T1000 (cell line): ENCODE measurements around the gene VRK2.
"Not testable (repeated sequence)": the region's sequence is repeated elsewhere in the genome, so short reads cannot be mapped to it uniquely, and the experiment has no call there.

Source experiments
- DNase-seq: peaks from one replicate; lab custom pipeline; 2025; ENCODE audit warnings: mixed read lengths; lab: John Stamatoyannopoulos, UW

VRK2 gene

DNA sequence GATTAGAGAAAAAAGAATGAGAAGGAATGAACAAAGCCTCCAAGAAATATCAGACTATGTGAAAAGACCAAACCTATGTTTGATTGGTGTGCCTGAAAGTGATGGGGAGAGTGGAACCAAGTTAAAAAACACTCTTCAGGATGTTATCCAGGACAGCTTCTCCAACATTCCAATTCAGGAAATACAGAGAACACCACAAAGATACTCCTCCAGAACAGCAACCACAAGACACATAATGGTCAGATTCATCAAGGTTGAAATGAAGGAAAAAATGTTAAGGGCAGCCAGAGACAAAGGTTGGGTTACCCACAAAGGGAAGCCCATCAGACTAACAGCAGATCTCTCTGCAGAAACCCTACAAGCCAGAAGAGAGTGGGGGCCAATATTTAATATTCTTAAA is 123.2 kb downstream of the VRK2 start:
- DNase-seq, result not testable (repeated sequence)

DNA sequence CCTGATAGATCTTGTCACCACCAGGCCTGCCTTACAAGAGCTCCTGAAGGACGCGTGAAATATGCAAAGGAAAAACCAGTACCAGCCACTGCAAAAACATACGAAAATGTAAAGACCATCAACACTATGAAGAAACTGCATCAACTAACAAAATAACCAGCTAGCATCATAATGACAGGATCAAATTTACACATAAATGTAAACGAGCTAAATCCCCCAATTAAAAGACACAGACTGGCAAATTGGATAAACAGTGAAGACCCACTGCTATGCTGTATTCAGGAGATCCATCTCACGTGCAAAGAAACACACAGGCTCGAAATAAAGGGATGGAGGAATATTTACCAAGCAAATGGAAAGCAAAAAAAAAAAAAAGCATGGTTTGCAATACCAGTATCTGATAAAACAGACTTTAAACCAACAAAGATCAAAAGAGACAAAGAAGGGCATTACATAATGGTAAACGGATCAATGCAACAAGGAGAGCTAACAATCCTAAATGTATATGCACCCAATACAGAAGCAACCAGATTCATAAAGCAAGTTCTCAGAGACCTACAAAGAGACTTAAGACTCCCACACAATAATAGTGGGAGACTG is 123.8 kb downstream of the VRK2 start:
- not testable (repeated sequence) for DNase-seq

DNA sequence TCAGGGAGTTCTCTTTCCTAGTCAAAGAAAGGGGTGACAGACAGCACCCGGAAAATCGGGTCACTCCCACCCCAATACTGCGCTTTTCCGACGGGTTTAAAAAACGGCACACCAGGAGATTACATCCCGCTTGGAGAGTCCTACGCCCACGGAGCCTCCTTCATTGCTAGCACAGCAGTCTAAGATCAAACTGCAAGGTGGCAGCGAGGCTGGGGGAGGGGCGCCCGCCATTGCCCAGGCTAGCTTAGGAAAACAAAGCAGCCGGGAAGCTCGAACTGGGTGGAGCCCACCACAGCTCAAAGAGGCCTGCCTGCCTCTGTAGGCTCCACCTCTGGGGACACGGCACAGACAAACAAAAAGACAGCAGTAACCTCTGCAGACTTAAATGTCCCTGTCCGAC is 125.2 kb downstream of the VRK2 start:
- not testable (repeated sequence) for DNase-seq

DNA sequence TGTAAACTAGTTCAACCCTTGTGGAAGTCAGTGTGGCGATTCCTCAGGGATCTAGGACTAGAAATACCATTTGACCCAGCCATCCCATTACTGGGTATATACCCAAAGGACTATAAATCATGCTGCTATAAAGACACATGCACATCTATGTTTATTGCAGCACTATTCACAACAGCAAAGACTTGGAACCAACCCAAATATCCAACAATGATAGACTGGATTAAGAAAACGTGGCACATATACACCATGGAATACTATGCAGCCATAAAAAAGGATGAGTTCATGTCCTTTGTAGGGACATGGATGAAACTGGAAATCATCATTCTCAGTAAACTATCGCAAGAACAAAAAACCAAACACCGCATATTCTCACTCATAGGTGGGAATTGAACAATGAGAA is 130.6 kb downstream of the VRK2 start:
- not testable (repeated sequence) for DNase-seq

DNA sequence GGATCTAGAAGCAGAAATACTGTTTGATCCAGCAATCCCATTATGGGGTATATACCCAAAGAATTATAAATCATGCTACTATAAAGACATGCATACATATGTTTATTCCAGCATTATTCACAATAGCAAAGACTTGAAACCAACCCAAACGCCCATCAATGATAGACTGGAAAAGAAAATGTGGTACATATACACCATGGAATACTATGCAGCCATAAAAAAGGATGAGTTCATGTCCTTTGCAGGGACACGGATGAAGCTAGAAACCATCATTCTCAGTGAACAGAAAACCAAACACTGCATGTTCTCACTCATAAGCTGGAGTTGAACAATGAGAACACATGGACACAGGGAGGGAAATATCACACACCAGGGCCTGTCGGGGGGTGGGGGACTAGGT is 133.6 kb downstream of the VRK2 start:
- DNase-seq, result not testable (repeated sequence)

DNA sequence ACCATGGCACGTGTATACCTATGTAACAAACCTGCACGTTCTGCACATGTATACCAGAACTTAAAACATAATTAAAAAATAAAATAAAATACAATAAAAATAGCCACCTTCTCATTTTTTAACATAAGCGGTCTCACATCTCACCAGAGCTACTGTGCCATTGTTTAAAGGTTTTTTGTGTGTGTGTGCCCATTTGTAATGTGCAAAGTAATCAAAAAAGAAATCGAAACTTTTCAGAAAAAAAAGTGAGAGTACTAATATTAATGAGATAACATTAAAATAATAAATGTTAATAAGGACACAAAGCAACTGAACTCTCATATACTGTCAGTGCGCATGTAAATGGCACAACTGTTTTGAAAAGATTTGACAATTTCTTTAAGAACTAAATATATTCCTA is 134.0 kb downstream of the VRK2 start:
- no peak for DNase-seq

DNA sequence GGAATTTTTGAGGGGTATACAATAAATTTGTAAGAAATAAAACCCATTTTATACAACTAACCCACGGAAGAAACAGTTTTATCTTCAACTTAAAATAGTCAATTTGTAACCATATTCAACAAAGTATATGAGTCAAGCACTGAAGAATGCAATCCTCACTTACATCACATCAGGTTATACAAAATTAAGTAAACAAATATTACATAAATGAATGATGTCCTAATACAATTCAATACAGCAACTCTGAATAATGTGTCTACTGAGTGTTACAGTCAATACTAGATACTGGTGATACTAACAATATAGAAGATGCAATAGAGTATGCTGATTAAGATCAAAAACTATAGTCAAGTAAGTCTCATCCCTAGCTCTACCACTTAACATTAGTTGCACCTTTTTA is 135.9 kb downstream of the VRK2 start:
- DNase-seq, result no peak

DNA sequence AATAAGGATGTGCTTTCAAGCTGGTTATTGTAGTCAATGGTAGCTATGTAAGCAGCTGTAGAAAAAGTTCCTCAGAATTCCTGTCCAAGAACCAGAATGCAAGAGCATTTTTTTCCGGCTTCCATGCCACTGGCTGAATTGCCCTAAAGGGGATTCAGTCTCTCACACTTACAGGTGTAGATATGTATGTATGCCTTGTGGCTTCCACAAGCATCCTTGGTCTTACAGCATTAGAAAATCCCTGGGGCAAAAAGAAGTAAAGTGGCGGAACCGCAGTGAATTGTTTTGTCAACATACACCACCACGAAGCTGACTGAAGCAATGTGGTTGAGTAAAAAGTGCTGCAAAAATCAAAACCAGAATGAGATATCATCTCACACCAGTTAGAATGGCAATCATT is 139.9 kb downstream of the VRK2 start:
- DNase-seq, result no peak

DNA sequence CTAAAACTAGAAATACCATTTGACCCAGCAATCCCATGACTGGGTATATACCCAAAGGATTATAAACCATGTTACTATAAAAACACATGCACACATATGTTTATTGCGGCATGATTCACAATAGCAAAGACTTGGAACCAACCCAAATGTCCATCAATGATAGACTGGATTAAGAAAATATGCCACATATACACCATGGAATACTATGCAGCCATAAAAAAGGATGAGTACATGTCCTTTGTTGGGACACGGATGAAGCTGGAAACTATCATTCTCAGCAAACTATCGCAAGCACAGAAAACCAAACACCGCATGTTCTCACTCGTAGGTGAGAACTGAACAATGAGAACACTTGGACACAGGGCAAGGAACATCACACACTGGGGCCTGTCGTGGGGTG is 140.4 kb downstream of the VRK2 start:
- DNase-seq, result not testable (repeated sequence)

DNA sequence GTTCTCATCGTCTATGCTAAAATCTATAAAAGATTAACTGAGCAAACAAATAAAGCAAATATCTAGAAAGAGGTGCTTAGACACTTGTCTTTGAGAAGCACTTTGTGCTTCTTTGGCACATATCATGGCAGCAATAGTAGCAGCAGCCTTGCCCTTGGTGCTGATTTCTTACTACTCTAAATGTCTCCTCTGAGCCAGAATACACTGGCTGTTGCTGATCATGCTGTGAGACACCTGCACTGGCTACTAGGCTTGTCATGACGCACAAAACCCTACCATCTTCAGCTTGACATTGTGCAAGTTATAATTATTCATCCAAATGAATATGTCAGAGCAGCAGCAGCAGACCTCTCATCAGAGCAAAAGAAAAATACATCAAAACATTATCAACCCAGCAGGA is 147.9 kb downstream of the VRK2 start:
- DNase-seq, result no peak

DNA sequence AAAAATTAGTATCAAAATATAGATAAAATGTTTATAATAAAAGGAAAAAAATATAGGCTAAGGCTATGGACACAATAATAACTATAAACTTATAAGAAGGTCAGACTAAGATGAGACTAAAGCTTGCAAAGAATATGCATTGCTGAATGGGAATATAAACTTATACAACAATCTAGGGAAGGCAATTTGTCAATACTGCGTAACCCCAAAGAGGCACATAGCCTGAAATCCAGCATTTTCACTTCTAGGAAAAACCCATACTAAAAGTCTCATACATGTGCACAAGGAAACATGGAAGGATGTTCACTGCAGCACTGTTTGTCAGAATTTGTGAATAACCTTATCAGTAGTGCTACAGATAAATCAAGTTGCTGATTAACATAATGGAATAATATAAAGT is 149.1 kb downstream of the VRK2 start:
- no peak for DNase-seq

DNA sequence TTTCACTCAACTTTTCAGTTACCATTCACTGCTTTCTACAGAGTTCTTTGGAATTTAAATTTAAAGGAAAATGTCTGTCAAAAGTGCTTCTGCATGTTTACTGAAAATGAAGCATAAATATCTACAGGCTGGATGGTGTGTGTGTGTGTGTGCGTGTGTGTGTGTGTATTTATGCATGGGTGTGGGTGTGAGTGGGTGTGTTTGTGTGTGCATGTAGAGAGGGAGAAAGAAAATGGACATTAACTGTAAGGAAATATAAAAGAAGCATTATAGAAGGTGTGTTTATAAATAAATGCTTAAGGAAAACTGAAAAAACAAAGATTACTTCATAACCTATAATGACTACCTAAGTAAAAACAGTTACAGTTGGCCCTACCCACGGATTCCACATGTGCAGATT is 151.3 kb downstream of the VRK2 start:
- DNase-seq, result no peak

DNA sequence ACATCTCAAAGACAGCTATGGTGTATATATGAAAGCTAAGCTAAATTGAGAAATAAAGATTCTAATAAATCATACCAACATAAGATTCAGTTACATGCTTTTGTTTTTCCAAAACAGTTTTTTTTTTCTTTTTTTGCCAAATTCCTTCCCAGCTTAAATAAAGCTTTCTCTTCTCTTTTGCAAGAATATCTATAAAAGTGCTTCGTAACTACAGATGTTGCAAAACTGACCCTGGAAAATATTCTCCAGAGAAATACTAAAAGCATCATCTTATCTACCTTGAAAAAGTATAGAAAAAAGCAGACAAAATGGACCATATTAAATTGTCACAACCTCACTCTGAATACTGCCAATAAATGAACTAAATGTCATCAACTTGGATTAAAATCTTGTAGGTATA is 155.8 kb downstream of the VRK2 start:
- DNase-seq, result no peak

DNA sequence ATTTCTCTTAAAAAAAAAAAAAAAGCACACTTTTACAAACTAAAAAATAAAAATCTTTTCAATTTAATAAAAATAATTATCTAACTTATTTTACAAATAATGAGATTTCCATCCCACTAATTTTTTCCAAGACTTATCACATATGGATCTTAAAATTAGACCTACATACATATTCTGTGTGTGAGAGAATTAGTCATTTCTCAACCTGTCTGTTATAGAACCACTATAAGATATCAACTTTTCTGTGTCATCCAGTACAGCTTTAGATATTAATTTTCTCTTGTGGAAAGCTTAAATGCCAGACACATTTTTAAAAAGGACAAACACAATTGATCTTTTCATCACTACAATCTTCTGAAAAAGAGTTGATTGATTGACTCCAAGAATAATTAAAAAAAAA is 156.4 kb downstream of the VRK2 start:
- DNase-seq, result no peak

DNA sequence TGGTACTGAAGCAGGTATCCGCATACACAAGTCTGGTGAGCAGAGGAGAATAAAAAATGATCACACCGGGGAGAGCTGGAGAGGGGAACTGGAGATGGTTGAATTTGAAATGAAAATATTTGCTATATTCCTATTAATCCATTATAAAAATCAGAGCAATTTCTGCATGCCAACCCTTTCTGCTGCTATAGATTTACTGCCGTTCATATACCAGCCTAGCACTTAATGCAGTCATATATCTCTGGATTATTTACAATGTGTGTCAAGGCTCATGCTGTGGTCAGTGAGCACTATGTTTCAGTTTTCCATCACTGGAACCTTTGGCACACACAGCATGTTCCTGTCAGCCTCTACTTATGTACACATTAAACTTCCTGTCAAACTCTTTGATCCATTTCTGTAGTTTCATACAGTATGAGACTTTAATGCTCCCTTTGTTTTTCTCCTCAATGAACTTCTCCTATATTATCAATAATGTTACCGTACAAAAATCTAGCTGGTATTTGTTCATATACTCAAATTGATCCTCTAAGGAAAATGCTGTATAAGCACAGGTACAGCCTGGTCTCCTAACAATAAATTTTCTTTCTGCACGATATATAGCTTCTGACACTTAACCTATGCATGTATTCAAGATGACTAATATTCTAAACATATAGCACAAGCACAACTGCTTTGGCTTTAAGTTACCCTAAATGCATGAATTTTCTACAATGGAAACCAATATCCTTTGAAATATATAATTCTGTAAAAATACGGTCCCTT is 157.8 kb downstream of the VRK2 start:
- DNase-seq, result no peak

DNA sequence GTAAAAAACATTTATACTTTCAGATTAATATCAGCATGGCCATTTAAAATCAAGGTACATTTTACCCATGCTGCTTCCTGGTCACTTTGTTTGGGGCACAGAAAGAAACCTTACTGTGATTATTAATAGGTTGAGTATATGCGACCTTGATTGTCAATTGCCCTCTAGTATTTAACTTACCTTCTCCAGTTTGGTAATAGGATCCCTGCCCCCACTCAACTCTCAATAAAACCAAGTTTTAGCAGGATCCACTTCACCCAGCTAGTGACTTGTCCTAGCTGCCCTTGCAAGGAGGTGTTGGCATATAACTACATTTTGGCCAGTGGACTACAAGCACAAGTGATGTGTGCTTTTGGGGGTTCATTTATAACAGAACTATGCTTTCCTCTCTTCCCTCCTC is 160.2 kb downstream of the VRK2 start:
- DNase-seq, result no peak

DNA sequence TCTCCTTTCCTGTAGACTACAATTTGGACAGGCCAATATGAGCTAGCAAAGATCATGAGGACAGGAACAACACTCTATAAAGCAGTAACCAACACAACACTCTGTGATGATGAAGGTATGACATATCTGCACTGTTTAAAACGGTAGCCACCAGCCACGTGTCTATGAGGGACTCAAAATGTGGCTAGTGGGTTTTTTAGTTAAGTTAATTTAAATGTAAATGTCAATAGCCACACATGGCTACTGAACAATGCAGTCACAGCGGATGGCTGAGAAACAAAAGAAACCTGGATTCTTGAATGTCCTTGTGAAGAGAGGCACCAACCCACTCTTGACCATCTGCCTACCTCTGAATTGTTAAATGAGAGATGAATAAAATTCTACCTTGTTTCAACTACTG is 160.6 kb downstream of the VRK2 start:
- no peak for DNase-seq
